ENCODE measurements around the gene FAM98C. TPM values are rescaled to one million over a fixed set of nuclear protein-coding genes. Genes with fewer than 3 reads are reported as not detected.

FAM98C gene
- total RNA-seq, 2 experiments from 2014 or later = 21.0 to 25.9 TPM

- Mint-ChIP-seq H3K4me3 (peak within 1 kb of the TSS; percentile 70), H3K27ac (peak within 1 kb of the TSS; percentile 46), H3K4me1 (ENCODE audit: low read depth) (peaks cover 19% of the 10 kb centered on the region), H3K9me3 (ENCODE audit: insufficient read depth) (no peaks in the 10 kb centered on the region), H3K27me3 (ENCODE audit: low read depth) (peaks cover 40% of the 10 kb centered on the region), H3K36me3 (ENCODE audit: low read depth) (peaks cover 17% of the 10 kb centered on the region)
- ATAC-seq = no peak
- ChIA-PET CTCF (interaction anchor here (1.2 to 1.6 kb wide), 4 partner anchors 14 to 542 kb away, joined by 3 to 9 read pairs (median 4); partner anchors contain the start of genes CATSPERG, MRPS12, PSMD8 and SARS2), POLR2A (interaction anchor here (0.8 to 2.3 kb wide), 3 partner anchors 11 to 14 kb away, joined by 3 to 15 read pairs (median 10); partner anchors contain the start of genes FAM98C and PSMD8)
- no peak for DNase-seq
These were observed 14.4 kb upstream of the FAM98C start, which contains the start of gene SPRED3 for GRCh38 chr19:38388349-38389100. SPRED3 (plus strand) TSS chr19:38388697; CDS start chr19:38390303, 1,606 bp downstream.

GRCh38 chr19:38389101-38389925 lies 13.6 kb upstream of the FAM98C start:
- ChIA-PET POLR2A (interaction anchor here (0.6 kb wide), 2 partner anchors 90 to 166 kb away, joined by 3 read pairs; no protein-coding TSS in a partner anchor), CTCF (interaction anchor here (1.7 to 2.1 kb wide), 2 partner anchors 14 to 15 kb away, joined by 4 to 11 read pairs; partner anchors contain the start of genes FAM98C and PSMD8)
- Mint-ChIP-seq H3K9me3 (ENCODE audit: insufficient read depth) (no peaks in the 10 kb centered on the region), H3K27me3 (ENCODE audit: low read depth) (peaks cover 47% of the 10 kb centered on the region), H3K4me3 (no peak overlapping the region), H3K27ac (no peak overlapping the region), H3K4me1 (ENCODE audit: low read depth) (peaks cover 23% of the 10 kb centered on the region), H3K36me3 (ENCODE audit: low read depth) (peaks cover 15% of the 10 kb centered on the region)
- DNase-seq (no peak), ATAC-seq (no peak)

- ChIA-PET CTCF (interaction anchor here (1.7 to 2.1 kb wide), 2 partner anchors 13 to 16 kb away, joined by 4 to 11 read pairs; partner anchors contain the start of genes FAM98C and PSMD8), POLR2A (interaction anchor here (0.6 kb wide), 1 partner anchor 165 kb away, joined by 3 read pairs; no protein-coding TSS in a partner anchor)
- peaks cover 51% of the 10 kb centered on the region for H3K27me3 Mint-ChIP-seq (ENCODE audit: low read depth)
These were observed 12.7 kb upstream of the FAM98C start for GRCh38 chr19:38389957-38390924.

DNA sequence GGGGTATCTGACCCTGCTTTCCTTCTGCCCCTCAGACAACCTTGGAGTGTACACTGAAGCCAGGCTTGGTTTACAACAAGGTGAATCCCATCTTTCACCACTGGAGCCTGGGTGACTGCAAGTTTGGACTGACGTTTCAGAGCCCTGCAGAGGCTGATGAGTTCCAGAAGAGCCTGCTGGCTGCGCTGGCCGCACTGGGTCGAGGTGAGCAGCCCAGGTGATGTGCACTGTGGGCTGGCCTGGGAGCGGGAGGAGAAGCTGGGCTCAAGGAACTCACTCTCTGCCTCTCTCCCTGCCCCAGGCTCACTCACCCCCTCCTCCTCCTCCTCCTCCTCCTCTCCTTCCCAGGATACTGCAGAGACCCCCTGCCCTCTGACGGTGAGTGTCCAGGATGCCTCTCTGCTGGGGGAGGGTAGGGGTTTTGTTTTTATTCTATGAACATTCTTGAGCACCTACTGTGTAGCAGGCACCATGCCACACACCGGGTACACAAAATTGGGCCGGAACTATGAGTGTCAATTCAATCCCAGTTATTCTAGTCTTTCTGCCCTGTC lies 10.9 kb upstream of the FAM98C start:
- POLR2A ChIA-PET = no interaction called here

More at GRCh38 chr19:38389957-38390924, 12.7 kb upstream of the FAM98C start:
- Mint-ChIP-seq H3K36me3 (ENCODE audit: low read depth) (peaks cover 6% of the 10 kb centered on the region), H3K9me3 (ENCODE audit: insufficient read depth) (no peaks in the 10 kb centered on the region), H3K4me1 (ENCODE audit: low read depth) (peaks cover 28% of the 10 kb centered on the region), H3K4me3 (no peak overlapping the region), H3K27ac (no peak overlapping the region)
- DNase-seq = no peak
- no peak for ATAC-seq

GRCh38 chr19:38392707-38393308 lies 10.1 kb upstream of the FAM98C start:
- POLR2A ChIA-PET = interaction anchor here (0.6 kb wide), 1 partner anchor 1893 kb away, joined by 4 read pairs; no protein-coding TSS in a partner anchor
- peaks cover 2% of the 10 kb centered on the region for H3K36me3 Mint-ChIP-seq (ENCODE audit: low read depth)
- no peak overlapping the region for H3K4me3 Mint-ChIP-seq
- H3K27me3 Mint-ChIP-seq (ENCODE audit: low read depth) = peaks cover 49% of the 10 kb centered on the region
- CTCF ChIA-PET = interaction anchor here (2.7 kb wide), 1 partner anchor 10 kb away, joined by 26 read pairs; the partner anchor contains the start of gene FAM98C
- H3K9me3 Mint-ChIP-seq (ENCODE audit: insufficient read depth) = no peaks in the 10 kb centered on the region
- H3K27ac Mint-ChIP-seq = no peak overlapping the region
- DNase-seq = no peak
- H3K4me1 Mint-ChIP-seq (ENCODE audit: low read depth) = peaks cover 28% of the 10 kb centered on the region
- no peak for ATAC-seq

More for the DNA sequence above, 10.9 kb upstream of the FAM98C start:
- peaks cover 35% of the 10 kb centered on the region for H3K4me1 Mint-ChIP-seq (ENCODE audit: low read depth)
- no peak overlapping the region for H3K4me3 Mint-ChIP-seq
- ATAC-seq (no peak), DNase-seq (no peak)
- peaks cover 6% of the 10 kb centered on the region for H3K36me3 Mint-ChIP-seq (ENCODE audit: low read depth)
- CTCF ChIA-PET = no interaction called here
- H3K27me3 Mint-ChIP-seq (ENCODE audit: low read depth) = peaks cover 54% of the 10 kb centered on the region
- H3K27ac Mint-ChIP-seq = no peak overlapping the region
- H3K9me3 Mint-ChIP-seq (ENCODE audit: insufficient read depth) = no peaks in the 10 kb centered on the region

GRCh38 chr19:38394488-38394887 lies 8.4 kb upstream of the FAM98C start:
- Mint-ChIP-seq H3K36me3 (ENCODE audit: low read depth) (no peaks in the 10 kb centered on the region), H3K4me1 (ENCODE audit: low read depth) (peaks cover 20% of the 10 kb centered on the region), H3K9me3 (ENCODE audit: insufficient read depth) (no peaks in the 10 kb centered on the region), H3K27me3 (ENCODE audit: low read depth) (peaks cover 42% of the 10 kb centered on the region), H3K4me3 (peak overlapping the region; percentile 66), H3K27ac (peak overlapping the region; percentile 65)
- ATAC-seq = peak; percentile 72
- DNase-seq = peak; percentile 84
- ChIA-PET POLR2A (interaction anchor here (1.0 to 1.9 kb wide), 7 partner anchors 9 to 483 kb away, joined by 3 to 13 read pairs (median 5); partner anchors contain the start of genes PSMD8 and RINL), CTCF (interaction anchor here (0.7 to 2.7 kb wide), 3 partner anchors 9 to 167 kb away, joined by 3 to 26 read pairs (median 4); partner anchors contain the start of gene FAM98C)

DNA sequence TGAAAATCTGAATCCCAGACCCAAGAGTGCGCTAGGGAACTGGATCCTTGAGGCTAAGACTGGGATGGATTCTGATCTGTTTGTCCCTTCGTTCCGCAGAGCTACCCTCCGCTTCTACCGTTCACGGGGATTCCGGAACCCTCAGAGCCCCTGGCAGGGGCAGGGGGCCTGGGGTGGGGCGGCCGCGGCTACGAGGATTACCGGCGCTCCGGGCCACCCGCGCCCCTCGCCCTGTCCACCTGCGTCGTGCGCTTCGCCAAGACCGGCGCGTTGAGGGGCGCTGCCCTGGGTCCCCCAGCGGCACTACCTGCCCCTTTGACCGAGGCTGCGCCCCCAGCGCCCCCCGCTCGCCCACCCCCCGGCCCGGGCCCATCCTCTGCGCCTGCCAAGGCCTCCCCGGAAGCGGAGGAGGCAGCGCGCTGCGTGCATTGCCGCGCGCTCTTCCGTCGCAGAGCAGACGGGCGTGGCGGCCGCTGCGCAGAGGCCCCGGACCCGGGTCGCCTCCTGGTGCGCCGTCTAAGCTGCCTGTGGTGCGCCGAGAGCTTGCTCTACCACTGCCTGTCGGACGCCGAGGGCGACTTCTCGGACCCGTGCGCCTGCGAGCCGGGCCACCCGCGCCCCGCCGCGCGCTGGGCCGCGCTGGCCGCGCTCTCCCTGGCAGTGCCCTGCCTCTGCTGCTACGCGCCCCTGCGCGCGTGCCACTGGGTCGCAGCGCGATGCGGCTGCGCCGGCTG lies 7.3 kb upstream of the FAM98C start:
- CTCF ChIA-PET = no interaction called here
- POLR2A ChIA-PET = interaction anchor here (1.0 to 1.9 kb wide), 4 partner anchors 8 to 21 kb away, joined by 3 to 13 read pairs (median 6); partner anchors contain the start of gene PSMD8
- Mint-ChIP-seq H3K4me3 (peak overlapping the region; percentile 66), H3K27ac (peak overlapping the region; percentile 65), H3K4me1 (ENCODE audit: low read depth) (peaks cover 23% of the 10 kb centered on the region), H3K9me3 (ENCODE audit: insufficient read depth) (no peaks in the 10 kb centered on the region), H3K27me3 (ENCODE audit: low read depth) (peaks cover 38% of the 10 kb centered on the region), H3K36me3 (ENCODE audit: low read depth) (no peaks in the 10 kb centered on the region)
- peak; percentile 55 for DNase-seq
- ATAC-seq = peak; percentile 83

GRCh38 chr19:38399081-38399480 lies 3.8 kb upstream of the FAM98C start:
- no peak for DNase-seq
- POLR2A ChIA-PET = no interaction called here
- Mint-ChIP-seq H3K27ac (no peak overlapping the region), H3K27me3 (ENCODE audit: low read depth) (peaks cover 13% of the 10 kb centered on the region), H3K9me3 (ENCODE audit: insufficient read depth) (no peaks in the 10 kb centered on the region), H3K4me1 (ENCODE audit: low read depth) (peaks cover 34% of the 10 kb centered on the region), H3K36me3 (ENCODE audit: low read depth) (peaks cover 1% of the 10 kb centered on the region), H3K4me3 (no peak overlapping the region)
- no peak for ATAC-seq
- CTCF ChIA-PET = interaction anchor here (2.0 kb wide), 1 partner anchor 25 kb away, joined by 6 read pairs; the partner anchor contains the start of gene PSMD8

- peaks cover 3% of the 10 kb centered on the region for H3K36me3 Mint-ChIP-seq (ENCODE audit: low read depth)
- ATAC-seq (no peak), DNase-seq (no peak)
- peaks cover 33% of the 10 kb centered on the region for H3K4me1 Mint-ChIP-seq (ENCODE audit: low read depth)
- H3K27me3 Mint-ChIP-seq (ENCODE audit: low read depth) = peaks cover 12% of the 10 kb centered on the region
- CTCF ChIA-PET = interaction anchor here (2.0 kb wide), 1 partner anchor 25 kb away, joined by 6 read pairs; the partner anchor contains the start of gene PSMD8
- H3K4me3 Mint-ChIP-seq = no peak overlapping the region
- H3K27ac Mint-ChIP-seq = no peak overlapping the region
- POLR2A ChIA-PET = interaction anchor here (0.6 kb wide), 1 partner anchor 495 kb away, joined by 5 read pairs; no protein-coding TSS in a partner anchor
- H3K9me3 Mint-ChIP-seq (ENCODE audit: insufficient read depth) = no peaks in the 10 kb centered on the region
These were observed 3.4 kb upstream of the FAM98C start for GRCh38 chr19:38399537-38399936.
